HPDE6-E6E7 (cell line): ENCODE measurements around the gene HTRA1.

Experiments
- DNase-seq: peaks from one replicate; pipeline ENCODE4 v3.0.0; 2011; ENCODE audit warnings: missing footprints; ENCODE audit errors: extremely low spot score

The HTRA1 gene

DNA sequence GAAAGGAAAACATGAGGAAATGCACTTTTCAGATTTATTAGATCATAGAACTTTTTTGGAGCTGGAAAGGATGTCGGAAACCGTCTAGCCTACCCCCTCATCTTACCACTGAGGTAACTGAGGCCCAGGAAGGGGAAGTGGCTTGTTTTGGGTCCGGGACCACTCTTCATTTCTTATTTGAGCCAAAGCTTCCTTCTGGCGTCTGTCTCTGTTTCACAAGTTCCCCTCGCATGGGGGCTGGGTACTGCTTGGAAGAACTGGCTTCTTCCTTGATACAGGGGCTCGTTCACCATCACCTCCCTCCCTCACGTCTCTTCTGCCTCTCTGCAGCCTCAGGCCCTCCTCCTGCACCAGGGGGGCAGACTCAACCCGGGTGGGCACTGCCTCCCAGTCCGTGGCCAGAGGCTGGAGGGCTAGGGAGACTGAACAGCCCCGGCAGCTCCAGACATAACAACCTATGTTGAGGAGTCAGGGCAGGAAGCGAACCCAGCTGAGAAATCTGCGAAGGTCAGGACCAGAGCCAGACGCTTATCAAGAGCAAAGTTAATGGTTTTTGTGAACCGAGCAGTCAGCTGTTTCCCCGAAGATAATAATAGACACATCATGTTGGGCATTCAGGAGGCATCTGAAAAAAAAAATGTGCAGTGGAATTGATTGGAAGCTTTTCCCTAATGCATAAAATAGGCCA, 12.9 kb downstream of the HTRA1 start:
- no peak for DNase-seq

DNA sequence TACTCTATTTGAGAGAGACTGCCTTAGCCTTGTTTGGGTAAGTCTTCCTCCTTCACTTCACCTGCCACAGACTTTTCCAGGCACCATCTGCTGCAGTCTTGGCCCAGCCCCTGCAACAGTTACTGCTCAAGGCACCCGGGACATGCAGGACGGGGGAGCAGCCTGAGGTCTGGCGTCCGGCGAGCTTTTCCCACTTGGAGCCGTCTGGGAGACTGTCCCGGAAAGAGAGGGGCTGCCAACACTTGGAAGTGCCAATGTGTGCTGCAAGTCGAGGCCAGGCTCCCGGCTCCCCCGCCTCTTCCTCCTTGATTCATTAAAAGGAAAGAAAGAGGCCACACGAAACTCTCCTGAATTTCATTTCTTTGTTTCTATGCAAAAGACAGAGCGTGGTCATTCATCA, 13.7 kb downstream of the HTRA1 start:
- no peak for DNase-seq

DNA sequence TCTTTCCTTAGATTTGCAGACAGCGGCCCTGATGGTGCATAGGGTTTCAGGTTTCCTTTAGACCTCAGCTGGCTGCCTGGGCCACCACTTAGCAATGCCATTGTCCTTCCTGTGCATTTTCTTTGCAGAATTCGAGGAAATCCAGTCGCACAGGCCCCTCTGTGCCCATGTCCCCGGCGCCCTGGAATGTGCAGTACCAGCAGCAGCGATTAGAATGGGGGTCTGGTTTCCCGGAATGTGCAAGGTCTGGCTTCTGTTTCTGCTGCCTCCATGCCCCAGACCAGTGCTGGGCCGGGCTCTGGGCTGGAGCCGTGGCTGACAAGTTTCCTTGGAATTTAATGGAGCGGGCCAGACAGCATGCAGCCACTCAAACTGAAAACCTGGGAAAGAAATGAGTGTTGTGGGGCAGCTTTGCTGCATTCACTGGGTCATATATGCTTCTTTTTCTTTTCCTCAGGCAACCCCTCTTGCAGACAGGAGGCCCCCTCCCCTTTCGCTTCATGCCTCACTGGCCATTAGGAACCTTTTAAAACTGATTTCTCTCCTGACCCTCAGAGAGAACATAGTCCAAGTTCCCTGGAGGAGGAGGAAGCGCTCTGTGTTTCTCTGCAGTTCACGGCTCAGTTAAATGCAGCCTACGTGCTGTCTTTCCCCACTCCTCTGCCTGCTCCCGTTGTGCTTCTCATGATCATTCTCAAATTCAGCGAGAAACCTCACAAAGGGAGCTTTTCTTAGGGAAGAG, 14.4 kb downstream of the HTRA1 start:
- DNase-seq: no peak

DNA sequence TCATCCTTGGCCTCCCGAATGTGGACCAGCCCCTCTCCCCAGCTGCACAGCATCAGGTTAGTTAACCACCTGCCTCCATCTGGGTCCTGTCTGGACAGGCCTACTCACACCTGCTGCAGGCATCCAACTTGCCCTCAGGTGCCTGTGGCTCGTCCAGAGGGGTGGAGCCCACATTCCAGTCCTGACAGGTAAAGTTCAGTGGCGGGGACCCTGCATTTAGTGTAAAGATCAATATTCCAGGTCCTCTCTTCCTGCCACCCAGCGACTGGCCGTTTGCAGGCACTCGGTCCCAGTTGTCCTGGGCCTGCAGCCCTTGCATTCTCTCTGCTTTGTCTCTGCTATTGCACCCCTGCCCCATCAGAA, 15.0 kb downstream of the HTRA1 start:
- peak; percentile 81 for DNase-seq

DNA sequence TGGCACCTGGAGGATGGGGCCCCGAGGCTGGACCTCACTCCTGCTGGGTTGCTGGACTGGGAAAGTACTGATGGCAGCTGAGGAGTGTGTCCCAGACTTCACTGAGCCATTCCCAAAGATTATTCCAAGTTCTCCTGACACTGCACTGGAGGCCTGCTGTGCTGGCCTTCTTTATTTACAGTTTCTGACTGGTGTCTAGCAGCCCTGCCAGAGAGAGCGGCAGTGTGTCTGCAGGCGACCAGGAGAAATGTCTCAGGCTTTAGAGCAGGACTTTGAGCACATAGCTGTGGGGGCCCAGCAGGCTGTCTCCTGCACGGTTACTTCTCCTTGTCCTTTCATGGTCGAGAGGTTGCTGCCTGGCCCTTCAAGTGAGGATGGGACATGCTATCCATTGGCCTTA, 16.1 kb downstream of the HTRA1 start:
- DNase-seq: no peak

DNA sequence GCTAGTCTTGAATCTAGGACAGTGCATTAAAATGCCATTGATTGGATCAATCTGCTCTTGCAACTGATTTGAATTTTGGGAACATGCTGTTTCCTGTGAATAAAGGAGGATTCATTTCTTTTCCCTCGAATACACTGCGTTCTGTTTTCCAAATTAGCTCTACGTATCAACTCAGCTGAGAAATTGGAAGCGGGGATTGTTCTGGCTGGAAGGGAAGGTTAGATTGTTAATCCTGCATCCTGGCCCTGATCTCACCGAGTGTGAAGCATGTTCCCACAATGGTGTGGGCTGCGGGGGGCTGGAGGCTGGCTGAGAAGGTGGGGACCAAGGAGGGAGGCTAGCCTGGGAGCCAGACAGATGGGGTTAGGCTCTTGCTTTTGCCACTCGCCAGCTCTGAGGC, 17.6 kb downstream of the HTRA1 start:
- no peak for DNase-seq

DNA sequence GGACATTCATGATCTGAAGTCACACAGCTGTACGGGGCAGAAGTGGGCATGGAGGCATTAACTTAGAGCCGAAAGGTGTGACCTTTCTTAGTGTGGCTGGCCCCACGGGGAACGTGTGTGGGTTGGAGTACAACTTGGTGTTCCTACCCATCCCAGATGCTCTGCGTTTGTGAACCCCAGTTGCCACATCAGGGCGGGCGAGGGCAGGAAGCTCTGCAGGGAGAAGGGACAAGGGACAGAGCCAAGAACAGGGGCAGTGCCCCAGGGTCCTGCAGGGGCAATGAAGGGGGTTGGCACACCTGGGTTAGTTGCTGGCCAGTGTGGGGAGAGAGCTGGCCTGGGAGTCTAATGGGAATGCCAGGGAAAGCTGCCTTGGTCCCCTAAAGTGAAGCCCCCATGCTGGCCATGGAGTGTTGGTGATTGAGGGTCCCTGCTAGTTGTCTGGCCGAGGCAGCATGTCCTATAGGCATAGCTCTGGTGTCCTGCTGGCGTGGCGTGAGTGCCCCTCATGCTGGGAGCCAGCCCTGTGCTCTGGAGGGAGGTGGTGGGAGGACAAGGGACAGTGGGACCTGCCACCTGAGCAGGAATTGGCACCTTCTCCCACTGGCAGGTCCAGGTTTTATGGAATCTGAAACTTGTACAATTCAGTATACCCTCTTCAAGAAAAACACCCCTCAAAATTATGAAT, 18.9 kb downstream of the HTRA1 start:
- DNase-seq: no peak

DNA sequence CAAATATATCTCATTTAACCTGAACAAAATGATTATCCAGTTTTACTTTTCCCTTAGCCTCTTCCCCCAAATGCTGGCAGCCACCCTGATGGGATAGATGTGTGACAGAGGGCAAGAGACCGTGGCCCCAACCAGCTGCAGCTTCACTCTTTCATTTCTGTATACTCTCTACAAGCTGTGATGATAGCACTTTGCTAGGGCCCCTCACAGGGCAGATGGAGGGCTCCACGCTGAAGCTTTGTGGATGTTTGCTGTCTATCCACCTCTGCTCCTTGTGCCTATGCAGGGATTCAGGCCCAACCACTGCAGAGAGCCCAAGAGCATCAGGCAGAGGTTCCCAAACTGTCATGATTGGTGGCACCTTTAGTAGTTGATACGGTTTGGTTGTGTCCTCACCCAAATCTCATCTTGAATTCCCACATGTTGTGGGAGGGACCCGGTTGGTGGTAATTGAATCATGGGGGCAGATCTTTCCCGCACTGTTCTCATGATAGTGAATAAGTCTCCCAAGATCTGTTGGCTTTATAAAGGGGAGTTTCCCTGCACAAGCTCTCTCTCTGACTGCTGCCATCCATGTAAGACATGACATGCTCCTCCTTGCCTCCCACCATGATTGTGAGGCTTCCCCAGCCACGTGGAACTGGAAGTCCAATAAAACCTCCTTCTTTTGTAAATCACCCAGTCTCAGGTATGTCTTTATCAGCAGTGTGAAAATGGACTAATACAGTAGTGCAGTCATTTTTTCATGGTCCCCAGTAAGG, 20.1 kb downstream of the HTRA1 start:
- DNase-seq: no peak

DNA sequence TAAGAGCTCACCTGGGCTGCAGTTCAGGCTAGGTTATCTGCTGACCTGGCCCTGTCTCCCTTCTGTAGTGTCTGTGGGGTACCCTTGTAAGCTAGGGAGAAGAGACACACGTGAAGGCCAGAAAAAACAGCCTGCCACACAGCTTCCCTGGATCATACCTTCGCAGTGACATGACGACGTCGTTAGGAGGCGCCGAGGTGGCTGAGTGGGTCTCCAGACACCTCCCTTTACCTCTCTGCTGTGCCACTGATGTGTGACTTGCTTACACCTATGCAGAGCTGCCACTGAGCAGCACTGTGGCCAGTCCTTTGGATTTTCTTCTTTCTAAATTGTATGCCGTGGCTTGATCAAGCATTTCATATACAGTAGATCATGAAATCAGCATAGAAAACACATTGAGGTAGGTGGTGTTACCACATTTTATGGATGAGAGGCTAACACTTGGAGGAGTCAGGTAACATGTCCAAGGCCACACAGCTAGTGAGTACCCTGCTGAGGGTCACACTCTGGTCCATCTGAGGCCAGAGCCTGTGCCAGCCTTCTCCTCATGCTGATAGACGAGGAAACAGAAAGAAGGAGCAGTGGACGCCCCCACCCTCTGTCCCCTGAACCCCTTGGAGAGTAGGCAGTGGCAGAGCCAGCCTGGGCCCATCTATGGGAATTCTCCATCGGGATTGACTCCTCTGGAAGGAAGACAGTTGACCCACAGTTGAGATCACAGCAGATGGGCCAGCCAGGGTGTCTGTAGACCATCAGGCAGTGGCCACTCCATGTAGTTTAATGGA, 23.1 kb downstream of the HTRA1 start:
- no peak for DNase-seq

DNA sequence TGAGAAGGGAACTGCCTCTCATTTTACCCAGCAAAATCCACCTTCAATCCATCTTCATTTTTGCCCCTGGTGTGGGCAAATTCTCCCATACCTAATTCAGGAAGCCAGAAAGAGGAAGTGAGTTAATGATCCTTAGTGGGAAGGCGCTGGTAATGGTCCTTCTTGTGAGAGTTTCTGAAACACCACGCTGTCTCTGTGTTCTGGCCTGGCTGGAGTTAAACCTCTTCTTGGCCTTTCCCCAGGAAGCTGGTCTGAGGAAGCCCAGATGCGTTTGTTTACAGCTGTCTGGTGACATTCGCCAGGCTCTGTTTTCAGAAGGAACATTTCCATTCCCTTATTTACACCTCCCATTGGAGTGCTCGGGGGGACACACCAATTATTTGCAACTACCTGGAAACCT, 24.3 kb downstream of the HTRA1 start:
- no peak for DNase-seq

DNA sequence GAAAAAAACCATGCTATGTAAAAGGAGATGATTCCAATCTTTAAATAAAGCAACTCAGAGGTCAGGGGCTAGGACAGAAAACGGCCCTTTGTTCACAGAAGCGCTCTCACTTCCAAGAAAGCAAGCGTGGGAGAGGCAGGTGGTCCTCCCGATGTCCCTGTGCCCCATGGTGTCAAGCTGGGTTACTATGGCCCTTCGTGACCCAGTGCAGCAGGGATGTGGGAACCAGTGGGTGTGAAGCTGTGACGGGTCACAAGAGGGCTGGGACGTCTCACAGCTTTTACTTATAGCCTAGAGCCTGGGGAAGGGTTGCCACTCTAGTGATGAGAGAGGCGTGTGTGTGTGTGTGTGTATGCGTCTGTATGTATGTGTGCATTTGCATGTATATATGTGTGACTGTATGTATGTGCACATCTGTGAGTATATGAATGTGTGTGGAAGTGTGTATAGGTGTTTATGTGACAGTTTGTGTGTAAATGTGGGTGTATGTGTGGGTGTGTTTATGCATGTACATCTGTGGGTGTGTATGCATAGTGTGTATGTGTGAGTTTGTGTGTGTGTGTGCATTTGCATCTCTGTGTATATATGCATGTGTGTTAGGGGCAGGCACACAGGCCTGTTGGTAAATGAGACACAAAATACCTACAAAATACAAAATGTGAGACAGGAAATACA, 25.2 kb downstream of the HTRA1 start:
- DNase-seq: no peak

DNA sequence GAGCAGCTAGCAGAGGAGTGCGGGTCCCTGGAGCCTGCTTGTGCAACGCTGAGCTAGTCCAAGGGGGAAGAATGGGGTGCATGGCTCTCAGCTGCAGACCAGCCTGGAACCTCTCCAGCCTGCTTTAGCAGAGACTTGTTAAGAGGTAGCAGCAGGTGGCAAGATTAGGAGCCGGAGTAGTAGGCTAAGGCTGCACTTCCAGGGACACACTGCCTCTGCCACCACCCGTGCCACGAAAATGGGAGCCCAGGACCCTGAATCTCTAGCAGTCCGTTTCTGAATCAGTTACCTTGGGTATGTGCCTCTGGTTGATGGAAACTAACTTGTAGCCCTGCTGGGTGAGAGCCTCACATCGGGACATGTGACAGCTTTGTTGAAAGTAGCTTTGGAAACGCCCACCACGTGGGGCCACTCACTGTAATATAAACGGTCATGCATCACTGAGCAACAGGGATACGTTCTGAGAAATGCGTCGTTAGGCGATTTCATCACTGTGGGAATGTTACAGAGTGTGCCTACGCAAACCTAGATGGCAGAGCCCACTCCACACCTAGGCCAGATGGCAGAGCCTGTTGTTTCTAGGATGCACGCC, 25.9 kb downstream of the HTRA1 start:
- DNase-seq: no peak

DNA sequence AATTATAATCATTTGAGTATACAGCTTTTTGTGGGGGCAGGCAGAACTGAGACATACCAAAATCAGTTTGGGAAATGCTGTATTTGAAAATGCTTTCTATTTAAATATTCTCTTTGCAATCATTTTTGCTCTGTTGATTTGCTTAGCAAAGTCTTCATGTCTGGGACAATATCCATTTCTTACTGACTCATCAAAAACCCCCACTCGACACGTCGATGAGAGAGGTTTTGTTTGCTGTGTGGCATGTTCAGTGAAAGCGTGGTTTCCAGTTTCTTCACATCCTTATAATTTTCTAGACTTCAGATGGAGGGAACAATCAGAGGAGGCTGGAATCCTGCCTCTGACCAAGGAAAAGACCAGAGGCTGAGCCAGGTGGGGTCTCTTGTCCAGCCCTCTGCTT, 28.9 kb downstream of the HTRA1 start:
- no peak for DNase-seq

DNA sequence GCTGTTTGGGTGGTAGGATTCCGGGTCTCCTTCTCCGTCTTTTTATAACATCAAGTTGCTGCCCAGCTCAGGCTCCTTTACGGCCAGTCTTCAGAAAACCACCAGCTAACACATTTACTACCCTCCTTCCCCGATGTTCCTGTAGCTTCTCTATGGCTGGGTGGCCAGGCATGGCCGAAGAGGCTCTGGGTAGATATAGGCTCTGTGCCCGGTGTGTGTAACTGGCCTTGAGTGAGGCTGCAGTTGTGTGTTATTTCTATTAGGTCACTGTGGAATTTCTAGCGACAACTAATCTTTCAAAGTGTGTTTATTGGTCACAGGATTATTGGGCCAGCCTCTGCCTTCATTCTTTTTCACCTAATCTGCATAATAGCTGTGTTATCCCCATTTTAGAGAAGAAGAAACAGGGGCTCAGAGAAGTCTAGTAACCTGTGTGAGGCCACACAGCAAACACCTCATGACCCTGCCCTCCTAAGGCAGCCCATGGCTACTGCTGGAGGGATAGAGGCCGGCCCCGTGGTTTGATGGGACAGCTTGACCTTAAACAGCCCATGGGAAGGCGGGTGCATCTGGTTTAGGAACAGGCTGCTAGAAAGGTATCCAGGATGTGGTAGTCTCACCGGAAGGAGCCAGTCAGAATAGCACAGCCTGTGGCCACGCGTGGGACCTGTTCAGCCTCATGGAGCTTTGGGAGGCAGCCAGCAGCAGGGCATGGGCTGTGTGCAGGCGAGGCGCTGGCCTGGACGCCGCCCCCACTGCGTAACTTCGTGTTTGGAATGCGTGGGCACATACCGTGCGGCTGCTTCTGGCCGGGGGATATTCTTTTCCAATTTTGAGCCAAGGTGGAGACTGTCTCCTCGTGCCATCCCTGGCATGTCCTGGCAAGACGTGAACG, 29.7 kb downstream of the HTRA1 start:
- DNase-seq: no peak

DNA sequence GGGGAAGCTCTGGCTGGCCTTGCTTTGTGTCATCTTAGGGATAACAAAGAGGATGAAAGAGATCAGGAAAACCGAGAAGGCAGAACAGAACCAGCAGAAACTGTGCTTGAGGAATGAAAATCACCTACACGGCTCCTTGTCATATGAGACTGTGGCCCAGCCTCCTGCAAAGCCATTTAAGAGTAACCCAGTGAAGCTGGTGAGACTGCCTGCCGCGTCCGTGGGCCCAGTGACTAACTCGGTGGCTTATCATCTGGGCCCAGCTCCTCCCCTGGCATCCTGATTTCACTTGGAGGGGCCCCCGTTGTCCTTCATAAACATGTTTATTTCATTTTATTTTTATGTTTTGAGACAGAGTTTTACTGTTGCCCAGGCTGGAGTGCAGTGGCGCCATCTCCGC, 30.7 kb downstream of the HTRA1 start:
- no peak for DNase-seq

DNA sequence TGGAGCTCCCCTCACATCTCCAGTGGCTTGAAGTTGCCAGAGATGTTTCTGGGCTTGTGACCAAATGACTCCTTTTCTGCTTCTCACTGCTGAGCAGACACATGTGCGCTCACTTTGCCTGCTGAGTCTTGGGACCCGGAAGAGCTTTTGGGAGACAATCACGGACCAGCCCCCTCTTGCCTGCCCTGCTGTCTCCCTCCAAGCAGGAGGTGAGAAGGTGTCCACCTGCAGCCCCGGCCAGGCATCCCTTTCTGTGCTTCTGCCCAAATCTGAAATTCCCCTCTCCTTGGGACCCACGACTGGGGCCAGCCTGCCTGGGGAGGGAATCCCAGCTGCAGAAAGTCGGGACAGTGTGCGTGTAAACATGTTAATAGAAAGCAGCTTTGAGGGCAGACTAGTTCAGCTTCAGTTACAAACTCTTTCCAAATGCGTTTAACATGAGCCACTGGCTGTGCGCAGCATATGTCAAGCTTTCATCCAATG, 31.7 kb downstream of the HTRA1 start:
- DNase-seq: no peak

DNA sequence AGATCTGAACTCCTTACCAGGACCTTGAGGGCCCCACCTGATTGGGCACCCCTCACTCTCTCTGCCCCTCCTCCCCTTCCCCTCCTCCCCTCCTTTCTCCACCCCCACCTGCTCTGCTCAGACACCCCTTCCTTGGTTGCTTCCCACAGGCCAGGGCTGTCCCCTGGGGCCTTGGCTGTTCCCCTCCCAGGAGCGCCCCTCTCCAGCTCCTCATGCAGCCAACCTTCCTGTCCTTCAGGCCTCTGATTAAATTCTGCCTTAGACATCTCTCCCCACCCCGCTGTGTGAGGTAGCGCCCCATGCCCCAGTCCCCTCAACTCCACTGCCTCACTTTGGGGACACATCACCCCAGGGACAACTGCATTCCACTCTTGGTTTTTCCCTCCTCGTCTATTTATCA, 32.4 kb downstream of the HTRA1 start:
- no peak for DNase-seq

DNA sequence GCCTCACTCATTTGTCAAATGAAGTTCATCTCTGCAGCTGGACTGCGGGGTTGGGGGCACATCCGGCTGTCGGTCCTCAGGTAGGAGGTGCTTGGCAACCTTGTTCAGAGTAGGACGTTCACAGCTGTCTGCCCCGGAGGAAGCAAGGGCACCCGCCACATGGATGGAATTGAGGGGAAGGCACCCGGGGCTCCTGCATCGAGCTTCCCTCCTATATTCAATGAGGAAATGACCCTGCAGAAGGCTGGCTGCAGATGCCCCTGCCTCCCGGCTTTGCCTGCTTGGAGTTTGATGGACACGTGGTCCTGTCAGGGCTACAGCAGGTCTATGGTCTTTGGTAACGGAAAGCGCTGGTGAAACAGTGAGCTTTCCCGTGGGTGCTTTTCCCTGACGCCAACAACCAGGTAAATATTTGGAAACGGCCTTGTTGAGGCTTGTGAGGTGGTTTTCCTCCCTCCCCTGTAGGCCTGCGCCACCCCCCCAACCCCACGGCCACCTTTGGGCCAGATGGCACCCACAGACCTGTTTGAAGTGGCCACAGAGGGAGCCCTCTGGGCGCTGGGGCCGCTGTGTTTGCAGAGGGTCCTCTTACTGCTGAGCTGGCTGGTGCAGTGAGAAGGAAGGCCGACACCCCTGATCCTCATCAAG, 32.9 kb downstream of the HTRA1 start:
- no peak for DNase-seq

DNA sequence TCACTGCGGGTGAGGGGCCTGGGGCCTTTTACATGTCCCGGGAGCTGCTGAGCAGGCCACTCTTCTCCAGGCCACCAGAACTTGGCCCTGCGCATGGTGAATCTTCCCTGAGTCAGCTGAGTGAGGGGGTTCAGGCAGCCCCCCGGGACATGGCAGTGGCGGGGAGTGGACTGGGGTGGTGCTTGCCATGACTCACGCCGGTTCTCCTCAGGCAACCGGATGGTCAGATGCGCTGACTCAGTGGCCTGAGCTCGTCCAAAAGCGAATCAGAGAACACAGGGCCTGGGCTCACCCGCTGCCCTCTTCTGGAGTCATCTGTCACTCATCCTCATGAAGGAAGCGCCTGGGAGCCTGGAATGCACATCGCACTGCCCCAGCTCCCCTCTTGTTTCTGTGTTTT, 33.5 kb downstream of the HTRA1 start:
- peak; percentile 90 for DNase-seq
